DOHH2 (cell line): ENCODE results near the gene NKIRAS1.
"Not testable (repeated sequence)": the region's sequence is repeated elsewhere in the genome, so short reads cannot be mapped to it uniquely, and the experiment has no call there.

Experiments used
- CTCF ChIP-seq: fragments of 200-600 bp; sonication (generic); IDR thresholded peaks from one replicate; pipeline ENCODE4 v1.5.1; 2014; ENCODE audit warnings: antibody characterized with exemption, mild to moderate bottlenecking, low read depth, low read length; ENCODE audit not compliant: poor library complexity, severe bottlenecking
- EZH2phosphoT487 ChIP-seq: fragments of 200-600 bp; sonication (generic); IDR thresholded peaks from 2 replicates; pipeline ENCODE4 v1.6.1; 2017; ENCODE audit warnings: borderline replicate concordance, mild to moderate bottlenecking, antibody characterized with exemption, low read length, moderate library complexity, mixed read lengths

GRCh38 chr3:23881993-23882392 lies 34.8 kb downstream of the NKIRAS1 start:
- not testable (repeated sequence) for TF ChIP-seq EZH2phosphoT487, CTCF
